HG02970 (cell line): ENCODE data around the gene ARPC4.
"Not testable (repeated sequence)": the region's sequence is repeated elsewhere in the genome, so short reads cannot be mapped to it uniquely, and the experiment has no call there.

Experiments used
- ATAC-seq: cut with Tn5 transposase; IDR thresholded peaks from one replicate; pipeline ENCODE4 v1.9.1; 2021; ENCODE audit warnings: mild to moderate bottlenecking, moderate library complexity, moderate number of reproducible peaks; ENCODE audit not compliant: unreplicated experiment, low FRiP score

ARPC4 gene

DNA sequence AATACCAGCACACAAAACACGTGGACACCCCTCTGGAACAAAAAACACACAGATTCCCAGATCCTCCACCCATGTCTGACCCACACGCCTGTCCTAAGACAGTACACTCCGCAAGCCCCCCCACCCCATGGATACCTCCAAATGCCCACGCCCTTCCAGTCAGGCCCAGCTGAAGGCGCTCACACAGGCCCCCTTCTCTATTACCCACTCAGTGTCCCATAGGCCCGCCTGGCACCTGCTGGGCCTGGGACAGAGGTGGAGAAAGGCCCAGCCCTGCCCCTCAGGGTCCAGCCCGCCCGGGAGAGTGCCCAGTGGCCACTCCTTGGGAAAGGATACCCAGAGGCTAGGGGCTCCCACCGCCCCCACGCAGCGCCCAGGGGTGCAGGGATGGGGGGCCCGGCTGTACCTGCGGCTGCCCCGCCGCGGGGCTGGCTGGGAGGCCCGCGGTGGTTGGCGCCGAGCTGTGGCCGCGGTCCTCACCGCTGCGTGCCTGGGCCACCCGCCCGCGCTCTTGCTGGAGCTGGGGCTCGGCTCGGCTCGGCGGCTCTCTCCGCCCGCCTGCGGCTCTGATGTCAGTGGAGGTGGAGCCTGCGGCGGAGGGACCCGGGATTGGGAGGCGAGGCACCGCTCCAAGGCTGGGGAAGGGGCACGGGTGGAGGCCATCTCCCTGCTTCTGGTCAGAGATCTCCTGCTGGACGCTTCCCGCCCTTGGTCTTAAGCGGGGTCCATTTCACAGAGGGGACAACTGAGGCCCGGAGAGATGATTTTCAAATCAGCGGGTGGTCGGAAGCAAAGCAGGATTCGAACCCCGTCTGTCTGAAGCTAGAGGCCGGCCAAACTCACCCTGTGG is 23.2 kb upstream of the ARPC4 start, which contains the start of gene CAMK1:
CAMK1 (minus strand) TSS at position 522 of the 850 bp plus-strand sequence. CDS start 2,198 bp downstream, outside the sequence.
- ATAC-seq: no peak

DNA sequence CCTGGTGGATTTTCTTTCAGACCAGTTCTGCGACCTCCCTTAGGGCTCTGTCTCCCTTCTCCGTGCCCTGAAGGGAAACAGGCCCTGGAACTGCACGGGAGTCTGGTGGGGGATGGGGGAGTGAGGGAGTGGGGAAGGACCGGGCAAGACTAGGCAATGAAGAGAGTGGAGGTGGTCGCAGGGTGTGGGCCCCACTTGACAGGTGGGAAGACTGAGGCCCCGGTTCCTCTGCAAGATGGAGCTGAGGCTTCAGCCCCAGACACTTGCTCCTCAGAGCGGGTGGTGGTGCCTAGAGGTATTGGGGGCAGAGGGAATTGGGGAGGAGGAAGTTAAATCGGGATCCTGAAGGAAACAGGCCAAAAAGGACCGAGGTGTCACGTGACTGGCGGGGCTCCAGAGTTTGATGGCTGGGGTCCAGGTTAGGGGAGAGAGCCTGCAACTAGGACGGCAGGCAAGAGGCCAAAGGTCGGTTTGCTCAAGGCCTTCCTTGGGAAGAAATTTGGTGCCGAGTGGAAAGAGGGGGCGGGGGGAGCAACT is 22.5 kb upstream of the ARPC4 start:
- ATAC-seq: no peak

DNA sequence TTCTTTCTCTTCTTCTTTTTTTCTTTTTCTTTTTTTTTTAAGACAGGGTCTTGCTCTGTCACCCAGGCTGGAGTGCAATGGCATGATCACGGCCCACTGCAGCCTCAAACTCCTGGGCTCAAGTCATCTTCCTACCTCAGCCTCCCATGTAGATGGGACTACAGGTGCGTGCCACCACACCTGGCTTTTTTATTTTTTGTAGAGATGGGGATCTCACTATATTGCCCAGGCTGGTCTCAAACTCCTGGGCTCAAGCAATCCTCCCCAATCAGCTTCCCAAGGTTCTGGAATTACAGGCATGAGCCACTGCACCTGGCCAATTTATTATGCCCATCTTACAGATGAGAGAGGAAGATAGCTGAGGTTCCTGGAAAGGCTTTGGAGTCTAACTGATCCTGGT is 21.9 kb upstream of the ARPC4 start:
- ATAC-seq: not testable (repeated sequence)

DNA sequence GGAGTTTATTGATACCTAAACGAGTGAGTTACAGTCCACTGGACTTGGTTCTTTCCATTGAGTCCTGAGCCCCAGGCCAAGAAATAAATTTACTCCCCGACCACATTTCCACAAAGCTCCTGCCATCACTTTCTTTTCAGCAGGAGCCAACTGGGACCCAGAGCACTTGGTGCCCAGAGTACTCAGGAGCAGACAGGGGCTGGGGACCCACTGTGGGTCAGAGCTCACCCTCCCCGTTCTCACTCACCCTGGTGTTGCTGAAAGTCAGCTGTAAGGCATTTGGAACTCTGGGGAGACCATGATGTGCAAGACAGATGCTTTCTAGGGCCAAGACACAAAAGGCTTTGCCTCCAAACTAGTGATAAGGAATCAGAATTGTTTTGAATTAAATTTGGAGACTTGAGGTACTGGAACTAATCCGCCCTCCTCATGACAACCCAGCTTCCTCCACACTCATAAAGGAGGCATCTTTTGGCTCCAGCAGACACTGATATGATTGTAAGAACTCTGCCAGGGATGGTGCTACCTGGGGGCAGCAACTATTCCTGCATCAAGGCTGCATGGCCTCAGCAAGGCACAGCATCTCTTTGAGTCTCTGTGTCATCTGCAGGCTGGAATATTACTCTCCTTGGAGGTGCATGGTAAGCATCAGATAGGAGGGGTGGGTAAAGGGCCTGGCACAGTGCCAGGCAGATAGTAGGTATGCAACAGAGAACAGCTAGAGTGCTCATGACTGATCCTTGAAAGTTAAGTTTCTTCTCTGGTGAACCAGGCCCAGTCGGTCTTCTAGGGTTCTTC is 15.8 kb upstream of the ARPC4 start:
- no peak for ATAC-seq

DNA sequence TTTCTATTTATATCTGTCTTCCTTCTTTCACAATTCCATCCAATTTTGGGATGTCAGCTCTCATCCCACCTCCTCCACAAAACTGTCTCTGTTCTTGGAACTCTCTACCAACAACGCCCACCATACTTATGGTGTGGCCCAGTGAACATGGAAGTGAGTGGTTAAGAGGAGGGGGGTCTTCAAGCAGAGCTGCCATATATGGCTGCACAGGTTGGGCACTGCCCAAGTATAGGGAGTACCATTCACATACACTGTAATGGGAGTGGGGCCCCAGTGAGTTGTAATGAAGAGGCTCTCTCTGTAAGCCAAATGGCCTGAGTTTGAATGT is 15.2 kb upstream of the ARPC4 start:
- ATAC-seq: no peak

DNA sequence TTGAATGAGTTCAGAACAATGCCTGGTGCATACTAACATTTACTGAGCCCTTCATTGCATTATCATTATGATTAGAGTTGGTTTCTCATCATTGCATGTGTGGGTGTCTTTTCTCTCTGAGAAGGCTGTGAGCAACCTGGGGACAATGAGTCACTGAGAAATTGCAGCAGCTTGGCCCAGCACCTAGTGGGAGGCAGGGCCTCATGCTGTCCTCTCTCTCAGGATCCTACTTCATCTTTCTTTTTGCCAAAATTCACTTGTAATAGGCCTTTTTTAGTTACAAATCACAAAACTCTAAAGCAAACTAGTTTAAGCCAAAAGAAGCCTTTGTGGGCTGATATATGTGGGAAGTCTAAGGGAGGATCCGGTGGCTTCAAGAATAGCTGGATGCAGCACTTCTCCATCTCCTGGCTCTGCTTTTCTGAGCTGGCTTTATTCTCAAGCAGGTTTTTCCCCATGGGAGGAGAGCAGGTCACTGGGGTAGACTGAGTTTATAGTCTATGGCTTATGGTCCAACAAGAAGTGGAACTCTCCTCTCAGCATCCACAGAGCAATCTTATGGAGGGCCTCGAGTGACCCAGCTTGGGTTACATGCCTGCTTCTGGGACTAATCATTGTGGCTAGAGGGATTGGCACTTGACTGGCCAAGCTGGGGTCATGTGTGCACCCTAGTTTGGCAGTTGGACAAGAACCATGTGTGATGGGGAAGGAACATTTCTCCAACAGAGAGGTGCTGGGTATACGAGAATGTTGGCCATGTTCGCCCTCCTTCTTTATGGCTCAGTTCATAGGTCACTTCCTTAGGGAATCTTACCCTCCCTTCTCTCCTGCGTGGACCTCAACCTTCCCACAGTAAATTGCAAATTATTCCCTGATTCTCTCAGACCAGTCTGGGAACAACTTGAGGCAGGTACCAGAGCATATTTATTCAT is 14.5 kb upstream of the ARPC4 start:
- ATAC-seq: no peak

DNA sequence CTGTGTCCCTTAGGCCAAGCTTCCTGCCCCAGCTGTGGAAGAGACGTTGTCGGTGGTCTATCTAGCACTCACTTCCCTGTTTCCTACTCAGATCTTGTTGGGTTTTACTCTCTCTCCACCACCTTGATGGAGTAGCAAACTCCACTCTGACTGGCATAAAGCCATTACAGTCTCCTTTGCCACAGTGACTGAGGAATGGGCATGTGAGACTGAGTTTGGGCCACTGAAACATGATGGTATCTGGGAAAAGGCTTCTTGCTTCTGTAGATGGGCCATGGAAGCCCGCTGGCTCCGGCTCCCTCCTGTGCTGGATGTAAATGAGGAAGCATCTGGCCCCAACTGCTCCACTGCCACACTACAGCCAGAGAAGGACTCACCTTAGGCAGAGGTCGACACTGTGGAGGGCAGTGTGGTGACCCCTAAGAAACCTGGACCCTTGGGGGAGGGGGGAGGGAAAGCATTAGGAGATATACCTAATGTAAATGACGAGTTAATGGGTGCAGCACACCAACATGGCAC is 13.7 kb upstream of the ARPC4 start:
- no peak for ATAC-seq

DNA sequence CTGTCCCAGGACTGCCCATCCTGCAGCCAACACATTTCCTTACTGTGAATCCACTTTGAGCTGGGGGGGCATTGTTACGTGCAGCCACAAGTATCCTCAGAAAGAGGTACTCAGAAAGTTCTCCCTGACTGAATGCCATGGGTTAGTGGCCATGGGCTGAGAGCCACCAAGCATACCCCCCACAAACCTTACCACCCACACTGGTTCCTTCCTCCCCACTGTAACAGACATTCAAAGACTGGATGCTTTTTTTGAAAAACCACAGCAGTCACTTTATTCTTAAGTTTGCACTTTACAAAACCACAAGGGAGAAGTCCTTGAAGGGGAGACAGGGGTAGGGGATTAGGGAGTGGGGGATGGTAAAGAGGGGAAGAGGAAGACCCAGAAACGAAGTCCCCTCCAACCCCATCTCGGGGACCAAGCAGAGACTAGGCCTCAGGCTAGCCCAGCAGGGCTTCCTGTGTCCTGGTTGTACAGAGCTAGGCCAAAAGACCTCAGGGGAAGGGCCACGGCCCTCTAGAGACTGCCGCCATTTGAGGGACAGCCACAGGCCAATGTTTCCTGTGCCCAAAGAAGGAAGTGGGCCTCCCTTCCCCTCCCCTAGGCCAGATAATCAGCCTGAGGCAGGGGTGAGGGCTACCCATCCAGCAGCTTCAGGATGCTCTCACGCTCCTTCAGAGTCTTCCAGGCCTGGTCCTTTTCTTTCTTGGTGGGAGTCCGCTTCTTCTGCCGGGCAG is 13.0 kb upstream of the ARPC4 start:
- no peak for ATAC-seq

DNA sequence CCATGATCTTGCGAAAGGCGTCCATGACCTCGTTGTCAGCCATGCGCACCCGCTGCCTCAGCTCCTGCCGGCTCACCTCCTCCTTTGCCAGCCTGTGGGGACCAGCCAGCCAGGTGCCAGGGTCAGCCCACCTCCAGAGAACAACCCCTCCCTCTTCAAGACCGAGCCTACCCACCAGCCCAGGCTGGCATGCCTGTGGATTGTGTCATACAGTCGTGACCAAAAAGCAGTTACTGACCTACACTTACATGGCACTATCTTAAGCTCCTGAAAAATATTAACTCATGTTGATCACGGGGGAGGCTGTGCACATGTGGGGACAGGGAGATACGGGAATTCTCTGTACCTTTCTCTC is 12.4 kb upstream of the ARPC4 start:
- ATAC-seq: no peak

DNA sequence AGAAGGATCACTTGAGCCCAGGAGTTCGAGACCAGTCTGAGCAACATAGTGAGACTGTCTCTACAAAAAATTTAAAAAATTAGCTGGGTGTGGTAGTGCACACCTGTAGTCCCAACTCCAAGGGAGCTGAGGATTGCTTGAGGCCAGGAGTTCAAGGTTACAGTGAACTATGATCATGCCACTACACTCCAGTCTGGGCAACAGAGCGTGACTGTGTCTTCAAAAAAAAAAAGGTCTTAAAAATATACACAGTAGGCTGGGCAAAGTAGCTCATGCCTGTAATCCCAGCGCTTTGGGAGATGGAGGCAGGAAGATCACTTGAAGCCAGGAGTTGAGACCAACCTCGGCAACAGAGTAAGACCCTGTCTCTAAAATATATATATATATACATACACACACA is 12.0 kb upstream of the ARPC4 start:
- no peak for ATAC-seq

DNA sequence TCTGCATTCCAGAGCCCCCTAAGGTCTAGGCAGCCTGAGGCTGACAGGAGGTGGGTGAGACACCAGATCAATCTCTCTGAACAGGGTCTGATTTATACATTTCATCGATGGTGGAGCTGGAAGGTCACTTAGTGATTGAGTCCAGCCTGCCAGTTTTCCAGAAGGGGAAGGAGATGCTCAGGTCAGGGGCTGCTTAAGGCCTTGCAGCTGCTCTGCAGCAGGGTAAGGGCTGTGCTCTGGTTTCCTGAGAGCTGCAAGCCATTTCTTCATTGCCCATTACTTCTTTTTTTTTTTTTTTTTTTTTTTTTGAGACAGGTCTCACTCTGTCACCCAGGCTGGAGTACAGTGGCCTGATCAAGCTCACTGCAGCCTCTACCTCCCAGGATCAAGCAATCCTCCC is 11.3 kb upstream of the ARPC4 start:
- ATAC-seq: no peak

DNA sequence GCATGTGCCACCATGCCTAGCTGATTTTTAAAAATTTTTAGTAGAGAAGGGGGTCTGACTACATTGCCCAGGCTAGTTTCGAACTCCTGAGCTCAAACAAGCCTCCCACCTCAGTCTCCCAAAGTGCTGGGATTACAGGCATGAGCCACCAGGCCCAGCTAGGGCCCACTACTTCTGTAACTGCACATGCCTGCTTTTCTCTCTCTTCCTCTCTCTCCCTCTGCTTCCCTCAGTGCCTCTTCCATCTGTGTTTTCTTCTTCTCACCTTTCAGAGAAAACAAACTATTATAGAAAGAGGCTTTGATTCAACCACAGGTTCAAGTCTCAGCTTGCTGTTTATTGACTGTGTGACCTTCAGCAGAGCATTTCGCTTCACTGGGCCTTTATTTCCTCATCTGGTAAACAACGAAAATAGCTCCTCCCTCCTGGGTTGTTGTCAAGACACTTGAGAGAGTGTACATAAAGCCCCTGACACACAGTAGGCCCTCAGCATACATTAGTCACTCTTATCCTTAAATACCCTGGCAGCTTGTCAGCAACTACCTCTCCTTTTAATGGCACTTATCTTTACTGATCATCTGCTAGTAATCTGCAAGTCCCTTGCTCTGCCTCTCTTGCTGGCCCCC is 10.8 kb upstream of the ARPC4 start:
- ATAC-seq: no peak

DNA sequence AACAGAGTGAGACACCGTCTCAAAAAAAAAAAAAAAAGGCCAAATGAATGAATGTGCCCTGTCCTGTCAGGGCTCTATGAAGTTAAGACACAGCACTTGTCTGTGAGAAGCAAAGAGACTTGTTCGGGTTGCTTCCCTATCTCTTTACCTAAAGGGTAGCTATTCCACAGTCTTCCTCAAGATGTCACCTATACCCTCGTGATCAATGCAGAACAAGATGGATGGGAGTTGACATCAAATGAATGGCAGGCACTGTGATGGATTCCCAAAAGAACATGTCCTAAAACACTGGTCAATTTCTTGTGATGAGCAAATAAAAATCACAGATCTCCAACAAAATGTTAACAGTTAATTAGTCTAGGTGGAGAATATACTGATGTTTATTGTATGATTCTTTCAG is 10.1 kb upstream of the ARPC4 start:
- no peak for ATAC-seq

DNA sequence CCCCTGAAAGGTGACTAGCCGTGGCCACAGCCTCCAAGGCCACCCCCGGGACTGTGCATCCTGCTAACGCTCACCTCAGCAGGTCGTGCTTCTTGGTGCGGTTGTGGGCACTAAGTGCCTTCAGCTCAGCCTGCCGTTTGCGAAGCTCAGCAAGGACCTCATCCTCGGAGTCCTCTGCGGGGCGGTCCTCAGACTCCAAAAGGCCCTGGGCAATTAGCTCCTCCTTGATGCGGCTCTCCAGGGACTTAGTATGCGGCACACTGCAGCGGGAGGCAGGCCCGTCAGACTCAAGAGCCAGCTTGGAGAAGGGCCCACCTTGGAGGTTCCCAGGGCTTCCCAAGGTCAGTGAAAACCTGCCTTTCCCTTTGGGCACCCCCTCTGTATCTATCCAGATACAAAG is 8.9 kb upstream of the ARPC4 start:
- ATAC-seq: no peak

DNA sequence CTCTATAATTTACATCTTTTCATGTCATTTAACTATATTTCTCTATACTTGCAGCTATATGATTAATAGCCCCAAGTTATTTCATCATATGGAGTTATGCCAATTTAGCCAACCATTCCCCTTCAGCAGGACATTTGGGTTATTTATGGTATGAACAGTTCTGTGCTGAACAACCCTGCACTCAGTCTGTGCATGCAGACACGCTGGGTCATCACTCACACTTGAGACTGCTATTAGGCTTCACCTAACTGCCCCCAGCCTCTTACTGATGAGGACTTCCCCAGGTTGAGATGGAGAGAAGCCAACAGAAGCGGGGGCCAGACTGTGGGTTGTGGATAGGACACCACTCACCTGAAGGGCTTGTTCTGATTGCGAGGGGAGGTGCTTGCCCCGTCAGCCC is 7.9 kb upstream of the ARPC4 start:
- no peak for ATAC-seq

DNA sequence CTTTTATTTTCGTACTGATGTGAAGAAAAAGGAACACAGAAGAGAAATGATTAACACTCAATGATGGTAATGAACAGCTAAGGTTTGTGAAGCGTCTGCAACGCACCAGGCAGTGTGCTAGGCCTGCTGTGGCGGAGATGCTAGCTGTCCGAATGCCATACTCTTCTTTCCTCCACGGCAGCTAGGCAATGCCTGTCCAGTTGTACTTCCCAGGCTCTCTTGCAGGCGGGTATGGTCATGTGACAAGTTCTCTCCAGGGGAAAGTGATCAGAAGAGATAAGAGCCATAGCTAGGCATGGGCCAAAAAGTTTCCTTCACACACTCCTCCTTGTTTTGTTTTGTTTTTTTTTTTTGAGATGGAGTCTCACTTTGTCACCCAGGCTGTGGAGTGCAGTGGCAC is 7.3 kb upstream of the ARPC4 start:
- no peak for ATAC-seq

DNA sequence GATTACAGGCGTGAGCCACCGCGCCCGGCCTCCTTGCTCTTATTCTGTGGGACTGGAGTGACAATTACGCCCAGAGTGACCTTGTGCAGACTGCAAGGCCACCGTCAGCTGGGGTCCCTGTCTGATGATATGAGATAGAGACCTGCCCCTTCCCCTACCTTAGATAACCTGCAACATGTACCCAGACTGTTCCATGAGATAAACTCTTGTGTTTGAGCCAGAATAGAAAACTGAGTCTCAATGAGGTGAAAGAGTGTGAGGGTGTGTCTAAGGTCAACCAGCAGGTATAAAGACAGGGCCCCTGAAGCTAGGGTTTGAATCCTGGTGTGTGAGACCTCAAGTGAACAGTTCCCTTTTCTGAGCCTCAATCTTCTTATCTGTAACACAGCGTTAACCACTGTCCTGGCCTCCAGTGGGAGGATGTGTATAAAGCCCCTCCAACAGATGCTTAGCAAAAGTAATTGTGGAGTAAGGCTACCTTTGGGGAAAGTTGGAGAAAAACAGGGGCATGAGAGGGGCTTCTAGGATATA is 6.6 kb upstream of the ARPC4 start:
- no peak for ATAC-seq

DNA sequence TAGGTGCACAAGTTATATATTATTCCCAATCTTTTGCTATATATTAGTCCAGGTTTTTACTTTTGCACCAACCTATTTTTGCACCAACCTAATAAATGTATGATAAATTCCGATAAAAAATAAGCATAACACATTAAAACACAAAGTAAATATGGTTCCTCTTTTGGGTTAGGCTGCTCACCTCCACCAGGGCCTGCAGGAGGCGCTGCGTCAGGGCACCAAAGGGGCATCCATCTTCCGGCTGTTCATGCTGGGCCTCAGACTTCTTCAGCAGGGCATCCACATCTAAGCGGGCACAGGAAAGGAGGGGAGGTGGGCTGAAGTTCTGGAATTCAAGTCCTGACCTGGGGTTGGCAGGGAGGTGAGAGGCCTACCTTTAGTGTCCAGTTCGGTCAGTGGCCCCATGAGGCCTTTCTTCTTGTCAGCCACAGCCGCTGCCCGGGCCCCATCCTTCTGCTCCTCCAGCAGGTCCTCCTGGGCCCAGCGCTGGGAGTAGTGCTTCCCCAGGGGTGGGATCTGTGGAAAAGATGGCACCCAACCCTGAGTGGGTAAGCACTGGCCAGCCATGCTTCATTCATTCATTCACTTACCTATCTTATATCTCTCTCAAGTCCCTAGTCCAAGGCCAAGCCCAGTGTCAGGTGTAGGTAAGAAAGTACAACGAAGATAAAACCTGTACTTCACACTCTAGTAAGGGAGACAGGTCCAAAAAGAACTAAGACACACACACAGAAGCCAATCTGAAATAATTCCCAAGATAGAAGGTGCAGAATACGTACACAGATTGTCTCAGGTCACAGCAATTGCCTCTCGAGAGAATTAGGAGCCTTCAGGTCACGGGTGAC is 5.8 kb upstream of the ARPC4 start:
- no peak for ATAC-seq
